SU-DHL-6 (cell line): ENCODE data around the gene CCDC180.

Experiments used
- H2AFZ ChIP-seq: fragments of 200-600 bp; sonication (generic); 2 replicates; pipeline ENCODE4 v1.6.1; 2014; ENCODE audit warnings: low read depth, mild to moderate bottlenecking, moderate library complexity, mixed read lengths, antibody characterized with exemption, low read length; ENCODE audit not compliant: severe bottlenecking
- H3F3A ChIP-seq: fragments of 200-600 bp; shearing (Covaris generic); 2 replicates; pipeline ENCODE4 v1.6.0; 2016; ENCODE audit warnings: antibody characterized with exemption, mild to moderate bottlenecking; ENCODE audit not compliant: insufficient read depth
- H3K27ac ChIP-seq: fragments of 200-600 bp; sonication (generic); 2 replicates; pipeline ENCODE4 v1.5.1; 2016; ENCODE audit warnings: low read depth, mild to moderate bottlenecking, low read length, moderate library complexity, mixed read lengths
- H3K27me3 ChIP-seq: fragments of 200-600 bp; sonication (generic), shearing (Covaris generic); 2 replicates; pipeline ENCODE4 v1.6.0; 2014; ENCODE audit warnings: mild to moderate bottlenecking, low read length
- H3K36me3 ChIP-seq: fragments of 200-600 bp; sonication (generic); 2 replicates; pipeline ENCODE4 v1.6.1; 2014; ENCODE audit warnings: mild to moderate bottlenecking, low read length, mixed read lengths
- H3K4me2 ChIP-seq: fragments of 300-600, 200-600 bp; shearing (Covaris generic), sonication (generic); 2 replicates; pipeline ENCODE4 v1.6.0; 2014; ENCODE audit warnings: low read length, low read depth, mild to moderate bottlenecking; ENCODE audit not compliant: poor library complexity, severe bottlenecking
- H3K4me3 ChIP-seq: fragments of 200-600 bp; sonication (generic); 2 replicates; pipeline ENCODE4 v1.5.1; 2014; ENCODE audit warnings: antibody characterized with exemption, low read length, mild to moderate bottlenecking, mixed read lengths; ENCODE audit not compliant: insufficient read depth, poor library complexity, severe bottlenecking
- H3K79me2 ChIP-seq: fragments of 200-600 bp; sonication (generic); 2 replicates; pipeline ENCODE4 v1.6.1; 2014; ENCODE audit warnings: mild to moderate bottlenecking, low read length, moderate library complexity; ENCODE audit not compliant: insufficient read depth
- H3K9ac ChIP-seq: fragments of 200-600 bp; sonication (generic); 2 replicates; pipeline ENCODE4 v1.7.0; 2014; ENCODE audit warnings: mild to moderate bottlenecking, low read length
- H3K9me2 ChIP-seq: fragments of 200-600 bp; sonication (generic); replicated peaks from 2 replicates; pipeline ENCODE4 v1.6.1; 2014; ENCODE audit warnings: low read length; ENCODE audit not compliant: insufficient read depth
- H3K9me3 ChIP-seq: fragments of 200-600 bp; sonication (generic); 2 replicates; pipeline ENCODE4 v1.6.1; 2014; ENCODE audit warnings: low read length, mixed read lengths; ENCODE audit not compliant: insufficient read depth
- H4K20me1 ChIP-seq: fragments of 200-600 bp; sonication (generic); 2 replicates; pipeline ENCODE4 v1.6.1; 2014; ENCODE audit warnings: low read depth, mild to moderate bottlenecking, antibody characterized with exemption, low read length, moderate library complexity, mixed read lengths
- CTCF ChIP-seq: fragments of 200-600 bp; sonication (generic); IDR thresholded peaks from one replicate; pipeline ENCODE4 v1.5.1; 2017; ENCODE audit warnings: antibody characterized with exemption, mild to moderate bottlenecking, low read length, moderate library complexity; ENCODE audit not compliant: insufficient read depth, poor library complexity, severe bottlenecking
- EZH2phosphoT487 ChIP-seq: fragments of 200-600 bp; sonication (generic), shearing (Covaris generic); conservative IDR thresholded peaks from 2 replicates; pipeline ENCODE4 v1.6.1; 2018; ENCODE audit warnings: mild to moderate bottlenecking, antibody characterized with exemption, low read length, moderate library complexity, mixed read lengths

The CCDC180 gene

GRCh38 chr9:97299809-97300414, 7.5 kb upstream of the CCDC180 start:
- Histone ChIP-seq H3F3A (no peaks in the 10 kb centered on the region), H3K79me2 (no peaks in the 10 kb centered on the region), H3K4me2 (no peak overlapping the region), H3K27ac (no peak overlapping the region), H3K36me3 (no peaks in the 10 kb centered on the region), H3K27me3 (no peaks in the 10 kb centered on the region), H3K4me3 (no peak overlapping the region), H4K20me1 (no peaks in the 10 kb centered on the region), H3K9me2 (no peaks in the 10 kb centered on the region), H3K9ac (no peak overlapping the region), H2AFZ (no peak overlapping the region), H3K9me3 (no peaks in the 10 kb centered on the region)
- no peak for TF ChIP-seq EZH2phosphoT487
- TF ChIP-seq CTCF: no peak

- H4K20me1 ChIP-seq: no peaks in the 10 kb centered on the region
- no peak overlapping the region for H3K27ac ChIP-seq
- no peak overlapping the region for H3K4me2 ChIP-seq
- no peaks in the 10 kb centered on the region for H3K9me3 ChIP-seq
- no peaks in the 10 kb centered on the region for H3F3A ChIP-seq
- no peaks in the 10 kb centered on the region for H3K79me2 ChIP-seq
- H3K27me3 ChIP-seq: no peaks in the 10 kb centered on the region
- H3K36me3 ChIP-seq: no peaks in the 10 kb centered on the region
- H3K9ac ChIP-seq: no peak overlapping the region
- no peak overlapping the region for H3K4me3 ChIP-seq
- no peak for TF ChIP-seq CTCF
- TF ChIP-seq EZH2phosphoT487: no peak
- H3K9me2 ChIP-seq: no peaks in the 10 kb centered on the region
- H2AFZ ChIP-seq: no peak overlapping the region
Observed at GRCh38 chr9:97300586-97300985, 6.9 kb upstream of the CCDC180 start.

GRCh38 chr9:97301974-97302373, 5.5 kb upstream of the CCDC180 start:
- no peaks in the 10 kb centered on the region for H3K79me2 ChIP-seq
- H4K20me1 ChIP-seq: no peaks in the 10 kb centered on the region
- no peaks in the 10 kb centered on the region for H3K27me3 ChIP-seq
- no peak overlapping the region for H3K9ac ChIP-seq
- no peak overlapping the region for H3K4me2 ChIP-seq
- H3F3A ChIP-seq: no peaks in the 10 kb centered on the region
- TF ChIP-seq CTCF: no peak
- no peak for TF ChIP-seq EZH2phosphoT487
- no peak overlapping the region for H2AFZ ChIP-seq
- no peaks in the 10 kb centered on the region for H3K9me3 ChIP-seq
- H3K9me2 ChIP-seq: no peaks in the 10 kb centered on the region
- H3K27ac ChIP-seq: no peak overlapping the region
- no peaks in the 10 kb centered on the region for H3K36me3 ChIP-seq
- H3K4me3 ChIP-seq: no peak overlapping the region
